Panc1 (cell line): ENCODE results near the gene FOLR3. TPM values are rescaled to one million over a fixed set of nuclear protein-coding genes. Genes with fewer than 3 reads are reported as not detected.

Experiments used
- ATAC-seq: fragments of 200-7000 bp; cut with Tn5 transposase; 2 replicates; pipeline ENCODE4 v1.9.1; 2020; ENCODE audit warnings: mild to moderate bottlenecking, moderate library complexity
- BruUV-seq: library from RNA; stranded (reverse); fragments of 400-500 nt; replicated peaks from 2 replicates; lab custom pipeline; 2021; lab: Mats Ljungman, UMichigan
- CTCF ChIA-PET: fragments of 300-600 bp; sonication (Branson Sonifier 250); formaldehyde crosslinking; loops from one replicate; lab custom pipeline; 2022; ENCODE audit warnings: antibody characterized with exemption; lab: Charles Lee
- POLR2A ChIA-PET: fragments of 300-600 bp; sonication (Branson Sonifier 250); formaldehyde crosslinking; loops from one replicate; lab custom pipeline; 2022; ENCODE audit warnings: antibody characterized with exemption; lab: Charles Lee
- DNase-seq: peaks from one replicate; pipeline ENCODE4 v3.0.0-alpha.2; 2010; ENCODE audit warnings: low read depth, low spot score
- H3K27ac ChIP-seq: 2 replicates; pipeline ENCODE4 v1.5.1; 2011; ENCODE audit warnings: mild to moderate bottlenecking, low read length, inconsistent platforms
- H3K27me3 ChIP-seq: fragments of 200-500 bp; sonication (Bioruptor generic); 2 replicates; pipeline ENCODE4 v1.6.0; 2014; ENCODE audit warnings: low read length, inconsistent platforms; ENCODE audit not compliant: control insufficient read depth, insufficient read depth
- H3K36me3 ChIP-seq: fragments of 200-500 bp; sonication (Bioruptor generic); 2 replicates; pipeline ENCODE4 v1.5.1; 2014; ENCODE audit warnings: inconsistent platforms, mild to moderate bottlenecking, low read length, moderate library complexity; ENCODE audit not compliant: control insufficient read depth, insufficient read depth
- H3K4me1 ChIP-seq: 2 replicates; pipeline ENCODE4 v1.5.1; 2011; ENCODE audit warnings: inconsistent platforms, mild to moderate bottlenecking, low read length, moderate library complexity; ENCODE audit not compliant: control insufficient read depth, insufficient read depth
- H3K4me3 ChIP-seq, 2 experiments: 2 replicates each; pipeline ENCODE4 v1.5.1; 2011 to 2012; ENCODE audit warnings: low read depth in 2 of 2, low read length in 2 of 2, mild to moderate bottlenecking in 2 of 2, inconsistent platforms in 1 of 2, moderate library complexity in 1 of 2
- H3K9me3 ChIP-seq: fragments of 200-500 bp; sonication (Bioruptor generic); 2 replicates; pipeline ENCODE4 v1.5.1; 2014; ENCODE audit warnings: low read depth, mild to moderate bottlenecking, inconsistent platforms, low read length, moderate library complexity; ENCODE audit not compliant: control insufficient read depth, insufficient read depth
- CTCF ChIP-seq: fragments of 450-650 bp; IDR thresholded peaks from 2 replicates; pipeline ENCODE4 v1.5.1; 2017; ENCODE audit warnings: mild to moderate bottlenecking
- POLR2AphosphoS5 ChIP-seq: IDR thresholded peaks from 2 replicates; pipeline ENCODE4 v1.6.1; 2012; ENCODE audit warnings: mild to moderate bottlenecking, low read depth, low read length, moderate library complexity
- REST ChIP-seq, 2 experiments: IDR thresholded peaks; 2 replicates each; pipeline ENCODE4 v1.6.1; 2011 to 2012; ENCODE audit warnings: low read depth in 2 of 2, control low read depth in 1 of 2, low read length in 1 of 2, mild to moderate bottlenecking in 1 of 2, moderate library complexity in 1 of 2; ENCODE audit not compliant: insufficient read depth in 1 of 2
- SIN3A ChIP-seq: IDR thresholded peaks from 2 replicates; pipeline ENCODE4 v1.6.1; 2012; ENCODE audit warnings: low read depth, mild to moderate bottlenecking, low read length, moderate library complexity, borderline replicate concordance; ENCODE audit not compliant: insufficient read depth
- TCF7L2 ChIP-seq: IDR thresholded peaks from 2 replicates; pipeline ENCODE4 v1.6.1; 2011; ENCODE audit warnings: mild to moderate bottlenecking, low read depth, low read length, inconsistent platforms
- in situ Hi-C: cut with HindIII; loops from 2 replicates; pipeline ENCODE4 v1.10.0; 2016; ENCODE audit warnings: low sequenced_read_pairs, low pct_unique_long_range_greater_than_20kb
- intact Hi-C: fragments of 100-400 bp; cut with micrococcal nuclease; formaldehyde crosslinking; loops from one replicate; pipeline ENCODE4 v1.10.0; 2022; ENCODE audit not compliant: unreplicated experiment
- total RNA-seq: library from RNA; stranded (reverse); gene quantifications from one replicate; pipeline ENCODE4 v1.2.1, GENCODE V29; 2021; ENCODE audit not compliant: unreplicated experiment

Gene FOLR3
- total RNA-seq, 1 experiment from 2014 or later: not detected

GRCh38 chr11:72111300-72112142, 24.0 kb upstream of the FOLR3 start:
- Histone ChIP-seq H3K4me3 (peak overlapping the region; percentile 52 to 94), H3K27ac (peak overlapping the region; percentile 99), H3K27me3 (no peaks in the 10 kb centered on the region), H3K4me1 (peaks cover 16% of the 10 kb centered on the region), H3K9me3 (no peaks in the 10 kb centered on the region), H3K36me3 (no peaks in the 10 kb centered on the region)
- BruUV-seq: TSS peak; percentile 95
- ATAC-seq (peak; percentile 4; the same call in 1 of the 2 replicates), DNase-seq (no peak)
- intact Hi-C loops: no loop called here
- TF ChIP-seq REST (IDR thresholded peaks at IDR 0.05; ENCODE audit: insufficient read depth in 1 of 2, low read depth in 2 of 2, low read length in 1 of 2): no peak
- no peak for TF ChIP-seq TCF7L2
- TF ChIP-seq CTCF: no peak
- TF ChIP-seq SIN3A: no peak
- TF ChIP-seq POLR2AphosphoS5: no peak
- POLR2A ChIA-PET: interaction anchor here (0.7 to 1.1 kb wide), 2 partner anchors 11 to 535 kb away, joined by 3 read pairs; no protein-coding TSS in a partner anchor
- in situ Hi-C loops: no loop called here
- CTCF ChIA-PET: interaction anchor here (0.7 kb wide), 1 partner anchor 320 kb away, joined by 3 read pairs; no protein-coding TSS in a partner anchor

- in situ Hi-C loops: no loop called here
- Histone ChIP-seq H3K36me3 (no peaks in the 10 kb centered on the region), H3K4me1 (peaks cover 16% of the 10 kb centered on the region), H3K4me3 (peak within 1 kb of the TSS; percentile 52 to 94), H3K27me3 (no peaks in the 10 kb centered on the region), H3K9me3 (no peaks in the 10 kb centered on the region), H3K27ac (peak within 1 kb of the TSS; percentile 99)
- CTCF ChIA-PET: interaction anchor here (0.7 to 1.0 kb wide), 3 partner anchors 21 to 319 kb away, joined by 3 read pairs; no protein-coding TSS in a partner anchor
- intact Hi-C loops: no loop called here
- POLR2A ChIA-PET: interaction anchor here (0.5 to 1.1 kb wide), 4 partner anchors 12 to 30 kb away, joined by 3 to 11 read pairs (median 4); no protein-coding TSS in a partner anchor
- DNase-seq: peak; percentile 99
- TF ChIP-seq CTCF (no peak), REST (IDR thresholded peaks at IDR 0.05; ENCODE audit: insufficient read depth in 1 of 2, low read depth in 2 of 2, low read length in 1 of 2) (peak in 1 of 2 experiments; percentile 54; a peak in 1 of 4 replicates), SIN3A (peak; percentile 71; the same call in 1 of the 2 replicates), TCF7L2 (peak; percentile 91), POLR2AphosphoS5 (peak; percentile 99)
- BruUV-seq: no TSS peak
- ATAC-seq: peak; percentile 96
These were observed 23.2 kb upstream of the FOLR3 start, which contains the start of gene ANAPC15 for GRCh38 chr11:72112143-72112977. Gene ANAPC15 (minus strand): TSS chr11:72112695. CDS start chr11:72111276, 1,419 bp downstream.
